RWPE2 (cell line): ENCODE results near the gene RPL37.
"Not testable (repeated sequence)": the region's sequence is repeated elsewhere in the genome, so short reads cannot be mapped to it uniquely, and the experiment has no call there.

ENCODE experiments used
- ATAC-seq: fragments of 200-7000 bp; cut with Tn5 transposase; 3 replicates; pipeline ENCODE4 v1.9.1; 2021; ENCODE audit warnings: low read depth
- DNase-seq: peaks from one replicate; pipeline ENCODE4 v3.0.0-alpha.2; 2020; ENCODE audit warnings: low spot score
- H3K27ac ChIP-seq: fragments of 450-650 bp; 2 replicates; pipeline ENCODE4 v1.5.1; 2017; ENCODE audit warnings: mild to moderate bottlenecking; ENCODE audit not compliant: poor library complexity, severe bottlenecking
- H3K27me3 ChIP-seq: fragments of 250-450 bp; sonication (Bioruptor Pico); 2 replicates; pipeline ENCODE4 v1.5.1; 2021; ENCODE audit warnings: mild to moderate bottlenecking, moderate library complexity; ENCODE audit not compliant: insufficient read depth, poor library complexity, severe bottlenecking
- H3K36me3 ChIP-seq: fragments of 250-450 bp; sonication (Bioruptor Pico); 2 replicates; pipeline ENCODE4 v1.5.1; 2020; ENCODE audit warnings: low read depth, mild to moderate bottlenecking, moderate library complexity
- H3K4me1 ChIP-seq: fragments of 250-450 bp; sonication (Bioruptor Pico); 2 replicates; pipeline ENCODE4 v1.5.1; 2021; ENCODE audit warnings: mild to moderate bottlenecking, moderate library complexity; ENCODE audit not compliant: insufficient read depth, poor library complexity, severe bottlenecking
- H3K4me3 ChIP-seq: fragments of 250-450 bp; sonication (Bioruptor Pico); 2 replicates; pipeline ENCODE4 v1.5.1; 2021; ENCODE audit warnings: mild to moderate bottlenecking, moderate library complexity; ENCODE audit not compliant: severe bottlenecking
- H3K9me3 ChIP-seq: fragments of 250-450 bp; sonication (Bioruptor Pico); 2 replicates; pipeline ENCODE4 v1.5.1; 2021; ENCODE audit warnings: mild to moderate bottlenecking, moderate library complexity; ENCODE audit not compliant: severe bottlenecking
- TF ChIP-seq, protein P1 (sequence below): fragments of 450-650 bp; IDR thresholded peaks from one replicate; pipeline ENCODE4 v1.5.1; 2017; ENCODE audit warnings: mild to moderate bottlenecking, moderate library complexity; ENCODE audit not compliant: poor library complexity, severe bottlenecking

The RPL37 gene

DNA sequence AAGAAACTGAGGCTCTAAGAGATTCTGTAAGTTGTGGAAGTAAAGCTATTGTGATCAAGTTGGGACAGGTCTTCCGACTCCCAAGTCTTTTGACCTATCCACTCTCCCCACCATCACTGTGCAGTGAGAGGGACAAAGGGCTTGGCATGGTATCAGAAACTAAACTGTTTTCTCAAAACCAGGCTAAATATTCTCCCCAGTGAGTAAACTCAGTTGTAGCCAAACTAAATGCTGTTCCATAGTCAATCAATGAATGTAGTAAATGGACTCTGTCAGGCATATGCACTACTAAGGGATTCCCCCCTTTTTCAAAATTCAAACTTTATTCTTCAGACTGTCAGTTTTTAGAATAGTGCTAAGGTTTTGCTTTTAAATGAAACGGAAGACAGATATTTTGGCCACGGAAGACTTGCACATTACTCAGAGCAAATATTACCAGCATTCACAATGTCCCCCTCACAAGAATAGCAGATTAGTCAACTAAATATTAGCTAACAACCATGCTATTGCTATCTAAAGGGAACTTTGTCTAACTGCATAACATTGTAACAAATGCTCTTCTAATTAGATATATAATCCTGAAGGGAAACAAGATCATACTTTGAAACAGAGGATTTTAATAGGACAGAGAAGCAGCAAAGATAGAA, 44.0 kb downstream of the RPL37 start:
- H3K4me3 ChIP-seq, result no peak overlapping the region
- no peaks in the 10 kb centered on the region for H3K27me3 ChIP-seq
- DNase-seq, result no peak
- ATAC-seq, result peak; percentile 74
- peak overlapping the region; percentile 9 for H3K27ac ChIP-seq
- peaks cover 23% of the 10 kb centered on the region for H3K4me1 ChIP-seq
- peaks cover 9% of the 10 kb centered on the region for H3K9me3 ChIP-seq
- TF ChIP-seq, protein P1, sequence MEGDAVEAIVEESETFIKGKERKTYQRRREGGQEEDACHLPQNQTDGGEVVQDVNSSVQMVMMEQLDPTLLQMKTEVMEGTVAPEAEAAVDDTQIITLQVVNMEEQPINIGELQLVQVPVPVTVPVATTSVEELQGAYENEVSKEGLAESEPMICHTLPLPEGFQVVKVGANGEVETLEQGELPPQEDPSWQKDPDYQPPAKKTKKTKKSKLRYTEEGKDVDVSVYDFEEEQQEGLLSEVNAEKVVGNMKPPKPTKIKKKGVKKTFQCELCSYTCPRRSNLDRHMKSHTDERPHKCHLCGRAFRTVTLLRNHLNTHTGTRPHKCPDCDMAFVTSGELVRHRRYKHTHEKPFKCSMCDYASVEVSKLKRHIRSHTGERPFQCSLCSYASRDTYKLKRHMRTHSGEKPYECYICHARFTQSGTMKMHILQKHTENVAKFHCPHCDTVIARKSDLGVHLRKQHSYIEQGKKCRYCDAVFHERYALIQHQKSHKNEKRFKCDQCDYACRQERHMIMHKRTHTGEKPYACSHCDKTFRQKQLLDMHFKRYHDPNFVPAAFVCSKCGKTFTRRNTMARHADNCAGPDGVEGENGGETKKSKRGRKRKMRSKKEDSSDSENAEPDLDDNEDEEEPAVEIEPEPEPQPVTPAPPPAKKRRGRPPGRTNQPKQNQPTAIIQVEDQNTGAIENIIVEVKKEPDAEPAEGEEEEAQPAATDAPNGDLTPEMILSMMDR, result no peak
- peaks cover 59% of the 10 kb centered on the region for H3K36me3 ChIP-seq

DNA sequence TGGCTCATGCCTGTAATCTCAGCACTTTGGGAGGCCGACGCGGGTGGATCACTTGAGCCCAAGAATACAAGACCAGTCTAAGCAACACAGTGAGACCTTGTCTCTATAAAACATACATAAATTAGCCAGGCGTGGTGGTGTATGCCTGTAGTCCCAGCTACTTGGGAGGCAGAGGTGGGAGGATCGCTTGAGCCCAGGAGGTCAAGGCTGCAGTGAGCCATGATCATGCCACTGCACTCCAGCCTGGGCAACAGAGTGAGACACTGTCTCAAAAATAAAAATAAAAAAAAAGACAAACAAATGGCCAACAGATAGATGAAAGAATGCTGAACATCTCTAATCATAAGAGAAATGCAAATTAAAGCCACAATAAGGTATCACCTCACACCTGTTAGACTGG, 46.1 kb downstream of the RPL37 start:
- peaks cover 45% of the 10 kb centered on the region for H3K36me3 ChIP-seq

DNA sequence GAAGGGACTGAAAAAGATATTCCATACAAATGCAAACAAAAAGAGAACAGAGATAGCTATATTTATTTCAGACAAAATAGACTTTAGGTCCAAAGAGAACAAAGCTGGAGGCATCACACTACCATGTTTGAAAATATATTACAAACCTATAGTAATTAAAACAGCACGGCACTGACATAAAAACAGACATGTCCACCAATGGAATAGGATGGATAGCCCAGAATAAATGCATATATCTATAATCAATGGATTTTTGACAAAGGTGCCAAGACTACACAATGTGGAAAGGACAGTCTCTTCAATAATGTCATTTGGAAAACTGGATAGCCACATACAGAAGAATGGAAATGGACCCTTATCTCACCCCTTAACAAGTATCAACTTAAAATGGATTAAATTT, 47.0 kb downstream of the RPL37 start:
- Histone ChIP-seq H3K27ac (no peak overlapping the region), H3K36me3 (peaks cover 45% of the 10 kb centered on the region), H3K4me3 (no peak overlapping the region), H3K27me3 (no peaks in the 10 kb centered on the region), H3K9me3 (peaks cover 9% of the 10 kb centered on the region), H3K4me1 (peaks cover 21% of the 10 kb centered on the region)
- ATAC-seq, result no peak
- no peak for DNase-seq
- TF ChIP-seq, protein P1, result no peak

More for the DNA sequence above, 46.1 kb downstream of the RPL37 start:
- peaks cover 23% of the 10 kb centered on the region for H3K4me1 ChIP-seq
- not testable (repeated sequence) for H3K27me3 ChIP-seq, DNase-seq, H3K27ac ChIP-seq, H3K9me3 ChIP-seq, H3K4me3 ChIP-seq, ATAC-seq

DNA sequence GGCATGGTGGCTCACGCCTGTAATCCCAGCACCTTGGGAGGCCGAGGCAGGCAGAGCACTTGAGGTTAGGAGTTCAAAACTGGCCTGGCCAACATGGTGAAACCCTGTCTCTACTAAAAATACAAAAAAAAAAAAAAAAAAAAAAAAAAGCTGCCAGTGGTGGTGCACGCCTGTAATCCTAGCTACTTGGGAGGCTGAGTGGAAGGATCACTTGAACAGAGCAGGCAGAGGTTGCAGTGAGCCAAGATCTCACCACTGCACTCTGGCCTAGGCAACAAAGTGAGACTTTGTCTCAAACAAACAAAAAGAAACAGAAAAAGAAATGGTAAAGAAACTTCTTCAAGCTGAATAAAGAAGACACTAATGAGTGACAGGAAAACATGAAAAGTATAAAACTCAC, 48.4 kb downstream of the RPL37 start:
- H3K27ac ChIP-seq, ATAC-seq, H3K9me3 ChIP-seq, DNase-seq, H3K27me3 ChIP-seq, H3K4me3 ChIP-seq: not testable (repeated sequence)
- Histone ChIP-seq H3K4me1 (peaks cover 13% of the 10 kb centered on the region), H3K36me3 (peaks cover 36% of the 10 kb centered on the region)

DNA sequence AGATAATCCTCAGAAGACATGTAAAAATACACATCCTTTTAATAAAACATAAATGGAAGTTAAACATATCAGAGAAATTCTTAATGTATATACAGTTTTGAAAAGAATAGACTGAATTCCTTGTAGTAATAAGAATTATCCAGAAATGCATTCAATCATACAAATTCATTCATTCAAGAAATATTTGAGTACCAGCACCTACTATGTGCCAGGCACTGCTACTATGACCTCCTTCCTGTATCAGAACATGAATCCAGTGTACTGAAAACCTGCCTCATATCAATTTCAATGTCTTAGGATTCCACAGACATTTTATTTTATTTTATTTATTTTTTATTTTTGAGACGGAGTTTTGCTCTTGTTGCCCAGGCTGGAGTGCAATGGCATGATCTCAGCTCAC, 50.1 kb downstream of the RPL37 start:
- Histone ChIP-seq H3K4me1 (peaks cover 12% of the 10 kb centered on the region), H3K9me3 (peaks cover 9% of the 10 kb centered on the region), H3K4me3 (no peak overlapping the region), H3K27me3 (no peaks in the 10 kb centered on the region), H3K27ac (no peak overlapping the region), H3K36me3 (peaks cover 37% of the 10 kb centered on the region)
- DNase-seq (no peak), ATAC-seq (no peak)
- TF ChIP-seq, protein P1, result no peak

DNA sequence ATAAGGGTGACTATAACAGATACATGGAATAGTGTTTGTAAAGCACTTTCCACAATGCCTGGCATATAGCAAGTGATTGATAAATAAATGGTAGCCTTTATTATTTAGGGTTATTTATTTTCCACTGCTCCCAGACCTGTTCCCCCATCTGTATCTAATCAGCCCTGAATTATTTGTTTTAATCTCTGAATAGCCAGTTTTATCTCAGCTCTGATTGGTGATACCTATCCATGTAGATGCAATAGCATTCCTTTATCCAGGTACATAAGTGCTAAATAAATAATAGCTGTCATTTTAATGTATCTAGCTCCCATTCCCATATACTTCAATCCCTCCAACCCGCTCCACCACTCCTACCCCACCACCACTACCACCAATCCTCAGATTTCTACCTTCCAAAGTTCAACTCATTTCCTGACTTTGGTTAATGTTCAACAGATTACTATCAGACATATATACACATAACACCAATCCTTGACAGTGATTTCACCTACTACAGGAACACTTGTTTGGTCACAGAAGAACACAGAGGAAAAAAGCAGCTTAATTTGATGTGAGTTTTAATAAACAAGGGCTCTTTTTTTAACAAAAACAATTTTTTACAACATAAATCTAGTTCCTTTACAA, 50.9 kb downstream of the RPL37 start:
- H3K9me3 ChIP-seq, result peaks cover 7% of the 10 kb centered on the region
- H3K4me1 ChIP-seq, result peaks cover 12% of the 10 kb centered on the region
- peaks cover 34% of the 10 kb centered on the region for H3K36me3 ChIP-seq
- no peaks in the 10 kb centered on the region for H3K27me3 ChIP-seq
- TF ChIP-seq, protein P1, result no peak
- no peak overlapping the region for H3K27ac ChIP-seq
- no peak overlapping the region for H3K4me3 ChIP-seq
- ATAC-seq (no peak), DNase-seq (no peak)
